ENCODE results near the gene SPACA6. TPM values are rescaled to one million over a fixed set of nuclear protein-coding genes. Genes with fewer than 3 reads are reported as not detected.

The SPACA6 gene
- total RNA-seq, 1 donor from 2014 or later, result 62.5 TPM

DNA sequence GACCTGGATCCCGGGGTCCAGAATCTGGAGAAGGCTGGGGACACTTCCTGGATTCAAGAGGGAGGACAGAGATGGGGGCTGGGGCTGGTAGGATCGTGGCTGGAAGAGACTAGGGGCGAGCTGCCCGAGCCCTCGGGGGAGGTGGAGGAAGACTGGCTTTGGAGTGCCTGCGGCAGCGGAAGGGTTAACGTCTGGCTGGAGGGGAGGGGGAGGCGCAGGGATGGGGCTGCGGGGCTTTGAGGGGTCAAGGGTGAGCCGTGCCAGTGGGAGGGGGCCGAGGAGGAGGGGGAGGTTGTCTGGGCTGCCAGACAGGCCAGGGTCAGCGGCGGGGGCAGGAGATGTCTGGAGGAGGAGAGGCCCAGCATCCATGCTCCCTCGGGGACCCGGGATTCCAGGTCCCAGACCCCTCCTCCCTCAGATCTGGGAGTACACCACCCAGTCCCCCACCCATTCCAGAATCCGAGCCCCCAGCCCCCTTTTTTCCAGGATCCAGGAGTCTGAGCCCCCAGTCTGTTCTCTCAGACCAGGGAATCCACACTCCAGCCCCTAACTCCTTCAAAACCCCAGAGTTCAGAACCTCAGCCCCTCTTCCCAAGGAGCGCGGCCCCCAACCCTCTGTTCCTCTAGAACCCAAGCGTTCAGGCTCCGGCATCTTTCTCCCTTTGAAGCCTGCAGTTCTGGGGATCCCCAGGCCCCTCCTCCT lies 3.2 kb upstream of the SPACA6 start:
- H3K27ac ChIP-seq (ENCODE audit: low read depth, low read length), result peak overlapping the region; percentile 89
- FAIRE-seq, result no peak

DNA sequence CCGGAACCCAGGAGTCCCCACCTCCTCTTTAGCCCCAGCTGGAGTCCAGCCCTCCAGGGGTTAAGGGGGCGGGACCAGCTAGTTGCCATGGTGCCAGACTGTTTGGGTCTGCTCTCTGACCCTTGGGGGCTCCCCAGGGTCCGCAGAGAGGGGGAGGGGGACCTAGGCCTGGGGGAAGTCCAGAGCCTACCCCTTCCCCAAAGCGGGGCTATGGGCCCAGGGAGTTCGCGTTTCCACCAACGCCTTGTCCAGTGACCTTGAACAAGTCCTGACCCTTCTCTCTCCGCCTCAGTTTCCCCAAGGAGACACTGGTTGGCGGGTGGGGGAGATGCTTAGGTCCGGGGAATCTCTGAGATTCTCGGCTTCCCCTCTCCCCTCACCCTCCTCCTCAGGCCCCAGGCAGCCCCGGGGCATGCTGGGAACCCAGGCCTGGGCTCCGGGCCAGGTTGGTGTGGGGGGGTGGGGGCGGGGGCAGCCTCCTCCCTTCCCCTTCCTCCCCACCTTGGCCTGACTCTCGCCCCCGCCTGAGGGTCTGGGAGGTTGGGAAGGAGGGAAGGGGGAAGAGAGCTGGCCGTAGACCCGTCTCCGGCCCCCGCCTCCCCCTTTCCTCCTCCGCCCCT lies 2.6 kb upstream of the SPACA6 start:
- Mint-ChIP-seq H3K27me3 (ENCODE audit: low read depth, unreplicated experiment) (no peaks in the 10 kb centered on the region), H3K27ac (ENCODE audit: unreplicated experiment) (peak overlapping the region; percentile 94), H3K4me1 (ENCODE audit: low read depth, unreplicated experiment) (peaks cover 41% of the 10 kb centered on the region), H3K9me3 (ENCODE audit: unreplicated experiment) (no peaks in the 10 kb centered on the region), H3K4me3 (ENCODE audit: unreplicated experiment) (peak overlapping the region; percentile 94), H3K36me3 (ENCODE audit: low read depth, unreplicated experiment) (peaks cover 23% of the 10 kb centered on the region)
- peak overlapping the region; percentile 9 for H2AFZ ChIP-seq (ENCODE audit: low read depth, low read length)
- H3K4me1 ChIP-seq (ENCODE audit: insufficient read depth, low read length), result peaks cover 30% of the 10 kb centered on the region
- FAIRE-seq (no peak), DNase-seq (ENCODE audit: low read depth) (peak; percentile 60)
- H3K9ac ChIP-seq (ENCODE audit: low read length), result peak overlapping the region; percentile 96
- H3K36me3 ChIP-seq (ENCODE audit: insufficient read depth, low read length), result peaks cover 12% of the 10 kb centered on the region
- H3K27me3 ChIP-seq (ENCODE audit: insufficient read depth, low read length), result no peaks in the 10 kb centered on the region
- H3K27ac ChIP-seq (ENCODE audit: low read depth, low read length), result peak overlapping the region; percentile 89
- H4K20me1 ChIP-seq (ENCODE audit: insufficient read depth, low read length), result peaks cover 56% of the 10 kb centered on the region
- peak overlapping the region; percentile 100 for H3K4me2 ChIP-seq (ENCODE audit: low read length)
- no peaks in the 10 kb centered on the region for H3K9me3 ChIP-seq (ENCODE audit: insufficient read depth, low read depth, low read length)
- peaks cover 75% of the 10 kb centered on the region for H3K79me2 ChIP-seq (ENCODE audit: insufficient read depth, low read length)
- TF ChIP-seq, protein P1, sequence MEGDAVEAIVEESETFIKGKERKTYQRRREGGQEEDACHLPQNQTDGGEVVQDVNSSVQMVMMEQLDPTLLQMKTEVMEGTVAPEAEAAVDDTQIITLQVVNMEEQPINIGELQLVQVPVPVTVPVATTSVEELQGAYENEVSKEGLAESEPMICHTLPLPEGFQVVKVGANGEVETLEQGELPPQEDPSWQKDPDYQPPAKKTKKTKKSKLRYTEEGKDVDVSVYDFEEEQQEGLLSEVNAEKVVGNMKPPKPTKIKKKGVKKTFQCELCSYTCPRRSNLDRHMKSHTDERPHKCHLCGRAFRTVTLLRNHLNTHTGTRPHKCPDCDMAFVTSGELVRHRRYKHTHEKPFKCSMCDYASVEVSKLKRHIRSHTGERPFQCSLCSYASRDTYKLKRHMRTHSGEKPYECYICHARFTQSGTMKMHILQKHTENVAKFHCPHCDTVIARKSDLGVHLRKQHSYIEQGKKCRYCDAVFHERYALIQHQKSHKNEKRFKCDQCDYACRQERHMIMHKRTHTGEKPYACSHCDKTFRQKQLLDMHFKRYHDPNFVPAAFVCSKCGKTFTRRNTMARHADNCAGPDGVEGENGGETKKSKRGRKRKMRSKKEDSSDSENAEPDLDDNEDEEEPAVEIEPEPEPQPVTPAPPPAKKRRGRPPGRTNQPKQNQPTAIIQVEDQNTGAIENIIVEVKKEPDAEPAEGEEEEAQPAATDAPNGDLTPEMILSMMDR (IDR thresholded peaks at IDR 0.05; ENCODE audit: insufficient read depth, low read depth, low read length), result no peak
- no peak for TF ChIP-seq EZH2 (IDR thresholded peaks at IDR 0.05; ENCODE audit: insufficient read depth, low read length)
- peak overlapping the region; percentile 89 for H3K4me3 ChIP-seq (ENCODE audit: insufficient read depth, low read depth, low read length)

More for the DNA sequence above, 3.2 kb upstream of the SPACA6 start:
- peaks cover 30% of the 10 kb centered on the region for H3K4me1 ChIP-seq (ENCODE audit: insufficient read depth, low read length)
- H4K20me1 ChIP-seq (ENCODE audit: insufficient read depth, low read length), result peaks cover 49% of the 10 kb centered on the region
- H3K4me3 Mint-ChIP-seq (ENCODE audit: unreplicated experiment), result peak overlapping the region; percentile 94
- peak overlapping the region; percentile 94 for H3K27ac Mint-ChIP-seq (ENCODE audit: unreplicated experiment)
- no peaks in the 10 kb centered on the region for H3K9me3 Mint-ChIP-seq (ENCODE audit: unreplicated experiment)
- no peak for DNase-seq (ENCODE audit: low read depth)
- H3K27me3 Mint-ChIP-seq (ENCODE audit: low read depth, unreplicated experiment), result no peaks in the 10 kb centered on the region
- H3K9ac ChIP-seq (ENCODE audit: low read length), result peak overlapping the region; percentile 96
- H3K4me1 Mint-ChIP-seq (ENCODE audit: low read depth, unreplicated experiment), result peaks cover 34% of the 10 kb centered on the region
- H3K9me3 ChIP-seq (ENCODE audit: insufficient read depth, low read depth, low read length), result no peaks in the 10 kb centered on the region
- peak overlapping the region; percentile 100 for H3K4me2 ChIP-seq (ENCODE audit: low read length)
- TF ChIP-seq, protein P1 (IDR thresholded peaks at IDR 0.05; ENCODE audit: insufficient read depth, low read depth, low read length), result no peak
- TF ChIP-seq EZH2 (IDR thresholded peaks at IDR 0.05; ENCODE audit: insufficient read depth, low read length), result no peak
- peaks cover 10% of the 10 kb centered on the region for H3K36me3 ChIP-seq (ENCODE audit: insufficient read depth, low read length)
- peaks cover 18% of the 10 kb centered on the region for H3K36me3 Mint-ChIP-seq (ENCODE audit: low read depth, unreplicated experiment)
- H2AFZ ChIP-seq (ENCODE audit: low read depth, low read length), result no peak overlapping the region
- H3K79me2 ChIP-seq (ENCODE audit: insufficient read depth, low read length), result peaks cover 68% of the 10 kb centered on the region
- peak overlapping the region; percentile 89 for H3K4me3 ChIP-seq (ENCODE audit: insufficient read depth, low read depth, low read length)
- H3K27me3 ChIP-seq (ENCODE audit: insufficient read depth, low read length), result no peaks in the 10 kb centered on the region

Data from astrocyte (in vitro differentiated cells and primary cell).